Activated T-helper 2 cell treated with anti-CD3 and anti-CD28 coated beads, Interferon-gamma antibody, Interleukin-2, Interleukin-4, amounts not matched to agents 10 μg/mL and 5 μg/mL and 100 μg/mL, durations not matched to agents 14 hours and 24 hours and 36 hours (primary cell): ENCODE data around the gene SKA1. TPM values are rescaled to one million over a fixed set of nuclear protein-coding genes. Genes with fewer than 3 reads are reported as not detected.
"Not testable (repeated sequence)": the region's sequence is repeated elsewhere in the genome, so short reads cannot be mapped to it uniquely, and the experiment has no call there.

Source experiments
- DNase-seq: peaks from one replicate; pipeline ENCODE4 v3.0.0; 2021; ENCODE audit warnings: low spot score
- H3K27ac Mint-ChIP-seq: one replicate; pipeline ENCODE4 v1.8.0; 2021; ENCODE audit warnings: mixed read lengths
- H3K27me3 Mint-ChIP-seq: one replicate; pipeline ENCODE4 v1.8.0; 2021; ENCODE audit warnings: low read depth, mixed read lengths
- H3K36me3 Mint-ChIP-seq: one replicate; pipeline ENCODE4 v1.8.0; 2021; ENCODE audit warnings: low read depth, mixed read lengths
- H3K4me1 Mint-ChIP-seq: one replicate; pipeline ENCODE4 v1.8.0; 2021; ENCODE audit warnings: low read depth, mixed read lengths
- H3K4me3 Mint-ChIP-seq: one replicate; pipeline ENCODE4 v1.8.0; 2021; ENCODE audit warnings: low read depth, mild to moderate bottlenecking, moderate library complexity, mixed read lengths
- H3K9me3 Mint-ChIP-seq: one replicate; pipeline ENCODE4 v1.8.0; 2021; ENCODE audit warnings: mixed read lengths
- intact Hi-C: fragments of 100-400 bp; cut with micrococcal nuclease; formaldehyde crosslinking; loops from one replicate; pipeline ENCODE4 v1.15.1; 2023
- total RNA-seq: library from RNA; stranded (reverse); gene quantifications from 2 replicates; pipeline ENCODE4 v1.2.3, GENCODE V29; 2022

SKA1 gene
- total RNA-seq, 1 donor from 2014 or later: 23.5 TPM

- Mint-ChIP-seq H3K27ac (no peak overlapping the region), H3K27me3 (peaks cover 40% of the 10 kb centered on the region), H3K4me1 (no peaks in the 10 kb centered on the region), H3K4me3 (no peak overlapping the region), H3K36me3 (peaks cover 19% of the 10 kb centered on the region), H3K9me3 (no peaks in the 10 kb centered on the region)
- no peak for DNase-seq
- intact Hi-C loops: no loop called here
These were observed 23.3 kb downstream of the SKA1 start for GRCh38 chr18:50398099-50398498.

DNA sequence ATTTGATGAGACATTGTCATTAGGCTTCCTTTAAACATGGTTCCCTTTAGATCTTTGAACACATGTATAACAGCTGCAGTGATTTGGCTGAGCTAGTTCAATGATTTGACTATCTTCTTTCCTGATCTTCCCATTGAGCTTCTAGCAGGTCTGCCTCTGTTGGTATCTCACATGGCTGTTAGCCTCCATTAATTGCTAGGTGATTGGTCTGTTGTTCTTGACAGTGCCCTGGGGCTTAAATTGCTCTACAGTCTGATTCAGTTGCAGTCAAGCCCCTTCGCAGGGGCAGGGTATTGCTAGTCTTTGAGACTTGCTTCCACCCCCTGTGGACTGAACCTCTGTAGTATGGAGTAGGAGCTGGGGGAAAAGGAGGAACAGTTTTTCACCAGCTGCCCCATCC lies 24.1 kb downstream of the SKA1 start:
- H3K27ac Mint-ChIP-seq: no peak overlapping the region
- no peak overlapping the region for H3K4me3 Mint-ChIP-seq
- H3K27me3 Mint-ChIP-seq: peaks cover 48% of the 10 kb centered on the region
- H3K36me3 Mint-ChIP-seq: peaks cover 11% of the 10 kb centered on the region
- DNase-seq: no peak
- H3K4me1 Mint-ChIP-seq: no peaks in the 10 kb centered on the region
- intact Hi-C loops: no loop called here
- H3K9me3 Mint-ChIP-seq: no peaks in the 10 kb centered on the region

DNA sequence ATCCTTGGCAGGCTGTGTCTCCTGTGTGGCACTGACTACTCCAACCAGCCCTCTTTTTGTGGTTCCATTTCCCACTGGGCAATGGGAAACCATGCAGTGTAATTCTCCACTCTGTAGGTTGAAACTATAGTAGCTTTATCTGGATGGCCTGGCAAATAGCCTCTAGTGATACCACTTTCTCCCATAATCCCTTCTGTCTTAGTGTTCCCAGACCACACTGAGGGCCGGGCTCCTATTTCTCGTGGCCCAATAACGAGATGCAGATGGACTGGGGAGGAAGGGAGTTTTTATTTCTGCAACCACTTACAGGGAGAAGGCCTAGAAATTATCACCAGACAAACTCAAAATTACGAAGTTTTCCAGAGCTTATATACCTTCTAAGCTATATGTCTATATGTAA lies 24.7 kb downstream of the SKA1 start:
- no peaks in the 10 kb centered on the region for H3K9me3 Mint-ChIP-seq
- intact Hi-C loops: no loop called here
- H3K36me3 Mint-ChIP-seq: peaks cover 7% of the 10 kb centered on the region
- no peak overlapping the region for H3K4me3 Mint-ChIP-seq
- peaks cover 55% of the 10 kb centered on the region for H3K27me3 Mint-ChIP-seq
- no peak for DNase-seq
- no peaks in the 10 kb centered on the region for H3K4me1 Mint-ChIP-seq
- no peak overlapping the region for H3K27ac Mint-ChIP-seq

DNA sequence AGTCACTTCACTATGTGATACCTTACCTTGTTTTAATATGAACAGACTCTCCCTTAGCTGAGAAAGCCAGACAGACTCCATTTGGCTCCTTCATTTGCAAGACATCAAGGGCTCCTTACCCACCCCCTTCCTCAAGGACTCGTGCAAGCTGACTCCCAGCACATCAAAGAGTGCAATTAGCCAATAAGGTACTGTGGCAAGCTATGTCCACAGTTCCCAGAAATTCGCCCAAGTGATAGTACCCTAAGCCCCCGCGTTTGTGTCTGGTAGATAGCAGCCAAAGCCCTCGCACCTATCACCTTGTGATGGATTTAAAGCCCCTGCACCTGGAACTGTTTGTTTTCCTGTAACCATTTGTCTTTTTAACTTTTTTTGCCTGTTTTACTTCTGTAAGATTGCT lies 25.6 kb downstream of the SKA1 start:
- H3K27ac Mint-ChIP-seq, H3K36me3 Mint-ChIP-seq, H3K4me3 Mint-ChIP-seq, H3K9me3 Mint-ChIP-seq, intact Hi-C loops, DNase-seq, H3K4me1 Mint-ChIP-seq: not testable (repeated sequence)
- peaks cover 63% of the 10 kb centered on the region for H3K27me3 Mint-ChIP-seq

- no peak for DNase-seq
- no peak overlapping the region for H3K4me3 Mint-ChIP-seq
- H3K36me3 Mint-ChIP-seq: no peaks in the 10 kb centered on the region
- no peaks in the 10 kb centered on the region for H3K9me3 Mint-ChIP-seq
- no peaks in the 10 kb centered on the region for H3K4me1 Mint-ChIP-seq
- H3K27me3 Mint-ChIP-seq: peaks cover 68% of the 10 kb centered on the region
- intact Hi-C loops: no loop called here
- no peak overlapping the region for H3K27ac Mint-ChIP-seq
These were observed 26.4 kb downstream of the SKA1 start for GRCh38 chr18:50401295-50401694.

DNA sequence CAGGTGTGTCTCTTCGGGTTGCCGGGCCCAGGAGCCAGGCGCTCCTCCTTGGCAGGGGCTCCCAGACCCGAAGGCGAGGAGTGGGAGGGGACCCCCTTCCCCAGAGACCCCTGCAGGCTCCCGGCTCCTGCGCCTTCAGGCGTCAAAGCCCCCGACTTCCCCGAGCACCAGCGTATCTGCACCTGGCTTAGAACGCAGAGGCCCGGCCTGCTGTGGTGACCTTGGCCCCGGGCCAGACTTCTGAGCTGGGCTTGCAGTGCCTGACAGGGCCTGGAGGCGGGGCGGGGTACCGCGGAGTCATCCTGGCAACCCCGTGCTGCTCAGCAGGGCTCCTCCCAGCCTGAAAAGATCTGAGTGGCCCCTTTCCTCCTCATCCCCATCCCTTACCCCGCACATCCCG lies 27.0 kb downstream of the SKA1 start:
- Mint-ChIP-seq H3K27ac (no peak overlapping the region), H3K4me3 (no peak overlapping the region), H3K36me3 (no peaks in the 10 kb centered on the region), H3K9me3 (no peaks in the 10 kb centered on the region), H3K27me3 (peaks cover 70% of the 10 kb centered on the region), H3K4me1 (no peaks in the 10 kb centered on the region)
- intact Hi-C loops: no loop called here
- no peak for DNase-seq

- DNase-seq, H3K4me3 Mint-ChIP-seq, H3K4me1 Mint-ChIP-seq, intact Hi-C loops, H3K9me3 Mint-ChIP-seq, H3K27ac Mint-ChIP-seq, H3K36me3 Mint-ChIP-seq: not testable (repeated sequence)
- H3K27me3 Mint-ChIP-seq: peaks cover 74% of the 10 kb centered on the region
These were observed 30.1 kb downstream of the SKA1 start for GRCh38 chr18:50404752-50405581.

DNA sequence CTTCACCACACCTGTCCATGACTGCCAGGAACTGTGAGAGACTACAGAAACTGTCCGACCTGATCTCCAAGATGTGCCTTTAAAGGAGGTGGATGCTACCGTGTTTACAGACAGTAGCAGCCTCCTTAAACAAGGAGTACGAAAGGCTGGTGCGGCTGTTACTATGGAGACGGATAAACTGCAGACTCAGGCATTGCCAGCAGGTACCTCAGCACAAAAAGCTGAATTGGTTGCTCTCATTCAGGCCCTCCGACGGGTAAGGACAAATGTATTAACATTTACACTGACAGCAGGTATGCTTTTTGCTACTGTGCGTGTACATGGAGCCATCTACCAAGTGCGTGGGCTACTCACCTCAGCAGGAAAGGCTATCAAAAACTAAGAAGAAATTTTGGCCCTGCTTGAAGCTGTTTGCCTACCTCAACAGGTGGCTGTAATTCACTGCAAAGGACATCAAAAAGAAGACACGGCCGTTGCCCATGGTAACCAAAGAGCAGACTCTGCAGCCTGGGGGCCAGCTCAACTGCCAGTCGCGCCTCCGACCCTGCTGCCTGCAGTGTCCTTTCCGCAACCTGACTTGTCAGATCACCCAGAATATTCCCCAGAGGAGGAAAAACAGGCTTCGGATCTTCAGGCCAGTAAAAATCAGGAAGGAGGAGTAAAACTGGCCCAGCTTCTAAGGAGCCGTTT lies 30.9 kb downstream of the SKA1 start:
- DNase-seq: no peak
- intact Hi-C loops: no loop called here
- peaks cover 69% of the 10 kb centered on the region for H3K27me3 Mint-ChIP-seq
- H3K4me3 Mint-ChIP-seq: no peak overlapping the region
- no peaks in the 10 kb centered on the region for H3K36me3 Mint-ChIP-seq
- H3K9me3 Mint-ChIP-seq: no peaks in the 10 kb centered on the region
- no peak overlapping the region for H3K27ac Mint-ChIP-seq
- no peaks in the 10 kb centered on the region for H3K4me1 Mint-ChIP-seq

DNA sequence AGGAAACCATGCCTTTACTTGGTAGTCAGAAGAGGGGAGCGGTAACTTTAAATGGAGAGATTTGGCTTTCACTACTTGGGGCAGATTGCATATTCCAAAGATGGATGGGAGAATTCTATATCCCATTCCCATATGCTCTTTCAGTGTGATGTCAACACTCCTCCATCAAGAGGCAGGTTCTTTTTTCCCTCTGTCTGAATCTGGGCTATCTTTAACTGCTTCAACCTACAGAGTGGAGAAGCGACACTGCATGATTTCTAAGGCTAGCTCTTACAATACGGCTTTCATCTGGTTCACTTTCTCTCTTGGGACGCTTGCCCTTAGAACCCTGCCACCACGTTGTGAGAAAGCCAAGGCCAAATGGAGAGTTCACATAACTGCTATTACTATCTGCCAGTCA lies 34.4 kb downstream of the SKA1 start:
- no peaks in the 10 kb centered on the region for H3K9me3 Mint-ChIP-seq
- H3K27ac Mint-ChIP-seq: no peak overlapping the region
- H3K36me3 Mint-ChIP-seq: no peaks in the 10 kb centered on the region
- intact Hi-C loops: no loop called here
- H3K27me3 Mint-ChIP-seq: peaks cover 48% of the 10 kb centered on the region
- H3K4me1 Mint-ChIP-seq: no peaks in the 10 kb centered on the region
- H3K4me3 Mint-ChIP-seq: no peak overlapping the region
- no peak for DNase-seq

GRCh38 chr18:50410008-50410407 lies 35.2 kb downstream of the SKA1 start:
- no peak overlapping the region for H3K4me3 Mint-ChIP-seq
- peaks cover 41% of the 10 kb centered on the region for H3K27me3 Mint-ChIP-seq
- DNase-seq: no peak
- H3K4me1 Mint-ChIP-seq: no peaks in the 10 kb centered on the region
- no peaks in the 10 kb centered on the region for H3K36me3 Mint-ChIP-seq
- intact Hi-C loops: no loop called here
- H3K9me3 Mint-ChIP-seq: no peaks in the 10 kb centered on the region
- no peak overlapping the region for H3K27ac Mint-ChIP-seq

- Mint-ChIP-seq H3K36me3 (no peaks in the 10 kb centered on the region), H3K27me3 (peaks cover 36% of the 10 kb centered on the region), H3K27ac (no peak overlapping the region), H3K9me3 (no peaks in the 10 kb centered on the region), H3K4me3 (no peak overlapping the region), H3K4me1 (no peaks in the 10 kb centered on the region)
- DNase-seq: no peak
- intact Hi-C loops: no loop called here
These were observed 36.0 kb downstream of the SKA1 start for GRCh38 chr18:50410894-50411293.

DNA sequence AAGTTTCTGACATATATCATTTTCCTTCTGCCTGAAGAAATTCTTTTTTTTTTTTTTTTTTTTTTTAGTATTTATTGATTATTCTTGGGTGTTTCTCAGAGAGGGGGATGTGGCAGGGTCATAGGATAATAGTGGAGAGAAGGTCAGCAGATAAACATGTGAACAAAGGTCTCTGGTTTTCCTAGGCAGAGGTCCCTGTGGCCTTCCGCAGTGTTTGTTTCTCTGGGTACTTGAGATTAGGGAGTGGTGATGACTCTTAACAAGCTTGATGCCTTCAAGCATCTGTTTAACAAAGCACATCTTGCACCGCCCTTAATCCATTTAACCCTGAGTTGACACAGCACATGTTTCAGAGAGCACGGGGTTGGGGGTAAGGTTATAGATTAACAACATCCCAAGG lies 42.0 kb downstream of the SKA1 start:
- H3K4me3 Mint-ChIP-seq, H3K9me3 Mint-ChIP-seq, H3K4me1 Mint-ChIP-seq, H3K36me3 Mint-ChIP-seq, H3K27me3 Mint-ChIP-seq, DNase-seq, intact Hi-C loops, H3K27ac Mint-ChIP-seq: not testable (repeated sequence)

DNA sequence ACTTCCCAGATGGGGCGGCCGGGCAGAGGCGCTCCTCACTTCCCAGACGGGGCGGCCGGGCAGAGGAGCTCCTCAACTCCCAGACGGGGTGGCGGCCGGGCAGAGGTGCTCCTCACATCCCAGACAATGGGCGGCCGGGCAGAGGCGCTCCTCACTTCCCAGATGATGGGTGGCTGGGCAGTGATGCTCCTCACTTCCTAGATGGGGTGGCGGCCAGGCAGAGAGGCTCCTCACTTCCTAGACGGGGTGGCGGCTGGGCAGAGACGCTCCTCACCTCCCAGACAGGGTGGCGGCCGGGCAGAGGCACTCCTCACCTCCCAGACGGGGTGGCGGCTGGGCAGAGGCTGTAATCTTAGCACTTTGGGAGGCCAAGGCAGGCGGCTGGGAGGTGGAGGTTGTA lies 42.9 kb downstream of the SKA1 start:
- H3K9me3 Mint-ChIP-seq: not testable (repeated sequence)

More for the DNA sequence above, 42.9 kb downstream of the SKA1 start:
- H3K27me3 Mint-ChIP-seq, H3K4me1 Mint-ChIP-seq, intact Hi-C loops, H3K36me3 Mint-ChIP-seq, H3K4me3 Mint-ChIP-seq, H3K27ac Mint-ChIP-seq, DNase-seq: not testable (repeated sequence)
